ENCODE measurements around the gene UACA.

- TF ChIP-seq PKNOX1 (IDR thresholded peaks at IDR 0.05) = no peak
- TF ChIP-seq AFF4 (CRISPR knock-in tag; IDR thresholded peaks at IDR 0.05) = no peak
Observed at GRCh38 chr15:70797464-70797863, 34.1 kb upstream of the UACA start.

Data from K562 (cell line).